SU-DHL-6 (cell line): ENCODE results near the gene STK17A.
"Not testable (repeated sequence)": the region's sequence is repeated elsewhere in the genome, so short reads cannot be mapped to it uniquely, and the experiment has no call there.

ENCODE experiments used
- H2AFZ ChIP-seq: fragments of 200-600 bp; sonication (generic); 2 replicates; pipeline ENCODE4 v1.6.1; 2014; ENCODE audit warnings: low read depth, mild to moderate bottlenecking, moderate library complexity, mixed read lengths, antibody characterized with exemption, low read length; ENCODE audit not compliant: severe bottlenecking
- H3F3A ChIP-seq: fragments of 200-600 bp; shearing (Covaris generic); 2 replicates; pipeline ENCODE4 v1.6.0; 2016; ENCODE audit warnings: antibody characterized with exemption, mild to moderate bottlenecking; ENCODE audit not compliant: insufficient read depth
- H3K27ac ChIP-seq: fragments of 200-600 bp; sonication (generic); 2 replicates; pipeline ENCODE4 v1.5.1; 2016; ENCODE audit warnings: low read depth, mild to moderate bottlenecking, low read length, moderate library complexity, mixed read lengths
- H3K27me3 ChIP-seq: fragments of 200-600 bp; sonication (generic), shearing (Covaris generic); 2 replicates; pipeline ENCODE4 v1.6.0; 2014; ENCODE audit warnings: mild to moderate bottlenecking, low read length
- H3K36me3 ChIP-seq: fragments of 200-600 bp; sonication (generic); 2 replicates; pipeline ENCODE4 v1.6.1; 2014; ENCODE audit warnings: mild to moderate bottlenecking, low read length, mixed read lengths
- H3K4me2 ChIP-seq: fragments of 300-600, 200-600 bp; shearing (Covaris generic), sonication (generic); 2 replicates; pipeline ENCODE4 v1.6.0; 2014; ENCODE audit warnings: low read length, low read depth, mild to moderate bottlenecking; ENCODE audit not compliant: poor library complexity, severe bottlenecking
- H3K4me3 ChIP-seq: fragments of 200-600 bp; sonication (generic); 2 replicates; pipeline ENCODE4 v1.5.1; 2014; ENCODE audit warnings: antibody characterized with exemption, low read length, mild to moderate bottlenecking, mixed read lengths; ENCODE audit not compliant: insufficient read depth, poor library complexity, severe bottlenecking
- H3K79me2 ChIP-seq: fragments of 200-600 bp; sonication (generic); 2 replicates; pipeline ENCODE4 v1.6.1; 2014; ENCODE audit warnings: mild to moderate bottlenecking, low read length, moderate library complexity; ENCODE audit not compliant: insufficient read depth
- H3K9ac ChIP-seq: fragments of 200-600 bp; sonication (generic); 2 replicates; pipeline ENCODE4 v1.7.0; 2014; ENCODE audit warnings: mild to moderate bottlenecking, low read length
- H3K9me2 ChIP-seq: fragments of 200-600 bp; sonication (generic); replicated peaks from 2 replicates; pipeline ENCODE4 v1.6.1; 2014; ENCODE audit warnings: low read length; ENCODE audit not compliant: insufficient read depth
- H3K9me3 ChIP-seq: fragments of 200-600 bp; sonication (generic); 2 replicates; pipeline ENCODE4 v1.6.1; 2014; ENCODE audit warnings: low read length, mixed read lengths; ENCODE audit not compliant: insufficient read depth
- H4K20me1 ChIP-seq: fragments of 200-600 bp; sonication (generic); 2 replicates; pipeline ENCODE4 v1.6.1; 2014; ENCODE audit warnings: low read depth, mild to moderate bottlenecking, antibody characterized with exemption, low read length, moderate library complexity, mixed read lengths
- CTCF ChIP-seq: fragments of 200-600 bp; sonication (generic); IDR thresholded peaks from one replicate; pipeline ENCODE4 v1.5.1; 2017; ENCODE audit warnings: antibody characterized with exemption, mild to moderate bottlenecking, low read length, moderate library complexity; ENCODE audit not compliant: insufficient read depth, poor library complexity, severe bottlenecking
- EZH2phosphoT487 ChIP-seq: fragments of 200-600 bp; sonication (generic), shearing (Covaris generic); conservative IDR thresholded peaks from 2 replicates; pipeline ENCODE4 v1.6.1; 2018; ENCODE audit warnings: mild to moderate bottlenecking, antibody characterized with exemption, low read length, moderate library complexity, mixed read lengths

Gene STK17A

GRCh38 chr7:43570688-43571365 is 12.1 kb upstream of the STK17A start:
- Histone ChIP-seq H3K9me3 (no peaks in the 10 kb centered on the region), H3K4me3 (no peak overlapping the region), H3K9ac (no peak overlapping the region), H2AFZ (no peak overlapping the region), H3K27ac (no peak overlapping the region), H3K79me2 (no peaks in the 10 kb centered on the region), H3K9me2 (no peaks in the 10 kb centered on the region), H3F3A (no peaks in the 10 kb centered on the region), H3K27me3 (no peaks in the 10 kb centered on the region), H3K36me3 (no peaks in the 10 kb centered on the region), H4K20me1 (no peaks in the 10 kb centered on the region), H3K4me2 (no peak overlapping the region)
- TF ChIP-seq CTCF: no peak
- no peak for TF ChIP-seq EZH2phosphoT487

- TF ChIP-seq CTCF: no peak
- Histone ChIP-seq H2AFZ (no peak overlapping the region), H3K9me3 (no peaks in the 10 kb centered on the region), H3K79me2 (no peaks in the 10 kb centered on the region), H3K9ac (no peak overlapping the region), H3F3A (no peaks in the 10 kb centered on the region), H3K27ac (no peak overlapping the region), H3K9me2 (no peaks in the 10 kb centered on the region), H3K4me3 (no peak overlapping the region), H3K4me2 (no peak overlapping the region), H3K27me3 (no peaks in the 10 kb centered on the region), H3K36me3 (no peaks in the 10 kb centered on the region), H4K20me1 (no peaks in the 10 kb centered on the region)
Measured at GRCh38 chr7:43572516-43573049, 10.3 kb upstream of the STK17A start.

- not testable (repeated sequence) for H3K27me3 ChIP-seq, H3K9me3 ChIP-seq, H4K20me1 ChIP-seq, H3K79me2 ChIP-seq, H2AFZ ChIP-seq, H3K27ac ChIP-seq, H3F3A ChIP-seq, H3K9me2 ChIP-seq, H3K4me2 ChIP-seq, H3K36me3 ChIP-seq, H3K9ac ChIP-seq, H3K4me3 ChIP-seq
Measured at GRCh38 chr7:43573832-43574231, 9.1 kb upstream of the STK17A start.

- Histone ChIP-seq H3K79me2 (no peaks in the 10 kb centered on the region), H3K36me3 (no peaks in the 10 kb centered on the region), H3K27ac (no peak overlapping the region), H3K9me3 (no peaks in the 10 kb centered on the region), H3K4me3 (no peak overlapping the region), H3K9ac (no peak overlapping the region), H3K9me2 (no peaks in the 10 kb centered on the region), H3F3A (no peaks in the 10 kb centered on the region), H3K4me2 (no peak overlapping the region), H4K20me1 (no peaks in the 10 kb centered on the region), H2AFZ (no peak overlapping the region), H3K27me3 (no peaks in the 10 kb centered on the region)
- TF ChIP-seq CTCF (no peak), EZH2phosphoT487 (no peak)
Measured at GRCh38 chr7:43575506-43575905, 7.4 kb upstream of the STK17A start.
